HepG2 (cell line): ENCODE data around the gene LRRC45. TPM values are rescaled to one million over a fixed set of nuclear protein-coding genes. Genes with fewer than 3 reads are reported as not detected.

Experiments used
- ETV5 ChIP-seq: IDR thresholded peaks from 2 replicates; pipeline ENCODE4 v1.6.1; 2018; ENCODE audit warnings: missing biosample characterization, missing genetic modification reagents, inconsistent platforms, borderline replicate concordance
- MZF1 ChIP-seq: sonication (generic); formaldehyde crosslinking; IDR thresholded peaks from 2 replicates; pipeline ENCODE4 v1.8.1; 2023; ENCODE audit warnings: mild to moderate bottlenecking, missing genetic modification reagents, borderline replicate concordance
- ZNF24 ChIP-seq: fragments of 450-650 bp; IDR thresholded peaks from 2 replicates; pipeline ENCODE4 v1.6.1; 2017; ENCODE audit warnings: antibody characterized with exemption, mild to moderate bottlenecking
- polyA plus RNA-seq, 8 experiments: library from polyadenylated mRNA; depleted of rRNA in 3 of 8; stranded (reverse) in 7 of 8; unstranded in 1 of 8; fragments of >200 nt; fragmentation: Illumina TruSeq in 4 of 8; extraction: Trizol in 4 of 8; gene quantifications; 2 replicates each; pipeline versions ENCODE4 v1.2.1 to v1.2.3, GENCODE V29; 2011 to 2016; ENCODE audit warnings: low read depth in 4 of 8, missing spikeins in 1 of 8, mixed read lengths in 1 of 8; ENCODE audit not compliant: insufficient read depth in 1 of 8
- total RNA-seq, 5 experiments: library from RNA; depleted of rRNA; stranded (reverse); fragments of >200 nt; fragmentation: Illumina TruSeq; extraction: Trizol; gene quantifications; 2 replicates each; pipeline ENCODE4 v1.2.3, GENCODE V29; 2016; ENCODE audit warnings: low read depth in 1 of 5
- TF ChIP-seq, protein P1 (sequence below): sonication (generic); formaldehyde crosslinking; IDR thresholded peaks from 2 replicates; pipeline ENCODE4 v1.5.0; 2020; ENCODE audit warnings: mild to moderate bottlenecking, missing genetic modification reagents, moderate library complexity
- TF ChIP-seq, protein P2 (sequence below): sonication (generic); formaldehyde crosslinking; IDR thresholded peaks from 2 replicates; pipeline ENCODE4 v1.4.0; 2020; ENCODE audit warnings: missing genetic modification reagents
- TF ChIP-seq, protein P3 (sequence below): sonication (generic); formaldehyde crosslinking; IDR thresholded peaks from 2 replicates; pipeline ENCODE4 v1.4.0; 2020; ENCODE audit warnings: mild to moderate bottlenecking, missing genetic modification reagents
- TF ChIP-seq, protein P4 (sequence below): sonication (generic); formaldehyde crosslinking; conservative IDR thresholded peaks from 2 replicates; pipeline ENCODE4 v1.4.0; 2020; ENCODE audit warnings: missing genetic modification reagents

The LRRC45 gene
- total and polyA plus RNA-seq, 2 of the 13 experiments (the other 11 are each of a cell fraction or from before 2014, with no cell fraction given), result 11.6 to 48.1 TPM

DNA sequence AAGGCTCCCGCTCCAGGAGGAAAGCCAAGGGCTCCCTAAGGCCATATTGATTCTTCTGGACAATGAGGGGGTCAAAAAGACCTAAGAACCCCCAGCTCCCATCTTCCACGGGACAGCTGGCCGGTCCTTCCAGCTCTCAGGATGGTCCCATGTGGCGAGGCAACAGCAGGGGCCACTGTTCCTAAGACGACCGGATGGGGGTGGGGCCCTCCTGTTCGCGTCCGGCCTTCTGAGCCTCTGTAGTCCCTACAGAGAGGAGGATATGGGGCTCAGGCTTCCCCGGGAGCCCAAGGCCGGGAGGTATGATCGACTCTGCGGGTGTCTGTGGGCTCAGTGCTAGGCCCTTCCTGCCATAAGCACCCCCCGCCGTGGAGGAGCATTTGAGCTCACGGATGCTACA is 20.4 kb downstream of the LRRC45 start (continued):
- TF ChIP-seq, protein P1, sequence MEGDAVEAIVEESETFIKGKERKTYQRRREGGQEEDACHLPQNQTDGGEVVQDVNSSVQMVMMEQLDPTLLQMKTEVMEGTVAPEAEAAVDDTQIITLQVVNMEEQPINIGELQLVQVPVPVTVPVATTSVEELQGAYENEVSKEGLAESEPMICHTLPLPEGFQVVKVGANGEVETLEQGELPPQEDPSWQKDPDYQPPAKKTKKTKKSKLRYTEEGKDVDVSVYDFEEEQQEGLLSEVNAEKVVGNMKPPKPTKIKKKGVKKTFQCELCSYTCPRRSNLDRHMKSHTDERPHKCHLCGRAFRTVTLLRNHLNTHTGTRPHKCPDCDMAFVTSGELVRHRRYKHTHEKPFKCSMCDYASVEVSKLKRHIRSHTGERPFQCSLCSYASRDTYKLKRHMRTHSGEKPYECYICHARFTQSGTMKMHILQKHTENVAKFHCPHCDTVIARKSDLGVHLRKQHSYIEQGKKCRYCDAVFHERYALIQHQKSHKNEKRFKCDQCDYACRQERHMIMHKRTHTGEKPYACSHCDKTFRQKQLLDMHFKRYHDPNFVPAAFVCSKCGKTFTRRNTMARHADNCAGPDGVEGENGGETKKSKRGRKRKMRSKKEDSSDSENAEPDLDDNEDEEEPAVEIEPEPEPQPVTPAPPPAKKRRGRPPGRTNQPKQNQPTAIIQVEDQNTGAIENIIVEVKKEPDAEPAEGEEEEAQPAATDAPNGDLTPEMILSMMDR (CRISPR knock-in tag), result 0 out of 2 replicates have a peak, but pooled peaks have one; percentile 9
- TF ChIP-seq ETV5 (CRISPR knock-in tag) (peak; percentile 25; the same call in 1 of the 2 replicates), MZF1 (CRISPR knock-in tag) (no peak), ZNF24 (no peak)
- TF ChIP-seq, protein P2, sequence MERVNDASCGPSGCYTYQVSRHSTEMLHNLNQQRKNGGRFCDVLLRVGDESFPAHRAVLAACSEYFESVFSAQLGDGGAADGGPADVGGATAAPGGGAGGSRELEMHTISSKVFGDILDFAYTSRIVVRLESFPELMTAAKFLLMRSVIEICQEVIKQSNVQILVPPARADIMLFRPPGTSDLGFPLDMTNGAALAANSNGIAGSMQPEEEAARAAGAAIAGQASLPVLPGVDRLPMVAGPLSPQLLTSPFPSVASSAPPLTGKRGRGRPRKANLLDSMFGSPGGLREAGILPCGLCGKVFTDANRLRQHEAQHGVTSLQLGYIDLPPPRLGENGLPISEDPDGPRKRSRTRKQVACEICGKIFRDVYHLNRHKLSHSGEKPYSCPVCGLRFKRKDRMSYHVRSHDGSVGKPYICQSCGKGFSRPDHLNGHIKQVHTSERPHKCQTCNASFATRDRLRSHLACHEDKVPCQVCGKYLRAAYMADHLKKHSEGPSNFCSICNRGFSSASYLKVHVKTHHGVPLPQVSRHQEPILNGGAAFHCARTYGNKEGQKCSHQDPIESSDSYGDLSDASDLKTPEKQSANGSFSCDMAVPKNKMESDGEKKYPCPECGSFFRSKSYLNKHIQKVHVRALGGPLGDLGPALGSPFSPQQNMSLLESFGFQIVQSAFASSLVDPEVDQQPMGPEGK (CRISPR knock-in tag), result no peak
- TF ChIP-seq, protein P3, sequence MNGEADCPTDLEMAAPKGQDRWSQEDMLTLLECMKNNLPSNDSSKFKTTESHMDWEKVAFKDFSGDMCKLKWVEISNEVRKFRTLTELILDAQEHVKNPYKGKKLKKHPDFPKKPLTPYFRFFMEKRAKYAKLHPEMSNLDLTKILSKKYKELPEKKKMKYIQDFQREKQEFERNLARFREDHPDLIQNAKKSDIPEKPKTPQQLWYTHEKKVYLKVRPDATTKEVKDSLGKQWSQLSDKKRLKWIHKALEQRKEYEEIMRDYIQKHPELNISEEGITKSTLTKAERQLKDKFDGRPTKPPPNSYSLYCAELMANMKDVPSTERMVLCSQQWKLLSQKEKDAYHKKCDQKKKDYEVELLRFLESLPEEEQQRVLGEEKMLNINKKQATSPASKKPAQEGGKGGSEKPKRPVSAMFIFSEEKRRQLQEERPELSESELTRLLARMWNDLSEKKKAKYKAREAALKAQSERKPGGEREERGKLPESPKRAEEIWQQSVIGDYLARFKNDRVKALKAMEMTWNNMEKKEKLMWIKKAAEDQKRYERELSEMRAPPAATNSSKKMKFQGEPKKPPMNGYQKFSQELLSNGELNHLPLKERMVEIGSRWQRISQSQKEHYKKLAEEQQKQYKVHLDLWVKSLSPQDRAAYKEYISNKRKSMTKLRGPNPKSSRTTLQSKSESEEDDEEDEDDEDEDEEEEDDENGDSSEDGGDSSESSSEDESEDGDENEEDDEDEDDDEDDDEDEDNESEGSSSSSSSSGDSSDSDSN, result no peak
- TF ChIP-seq, protein P4, sequence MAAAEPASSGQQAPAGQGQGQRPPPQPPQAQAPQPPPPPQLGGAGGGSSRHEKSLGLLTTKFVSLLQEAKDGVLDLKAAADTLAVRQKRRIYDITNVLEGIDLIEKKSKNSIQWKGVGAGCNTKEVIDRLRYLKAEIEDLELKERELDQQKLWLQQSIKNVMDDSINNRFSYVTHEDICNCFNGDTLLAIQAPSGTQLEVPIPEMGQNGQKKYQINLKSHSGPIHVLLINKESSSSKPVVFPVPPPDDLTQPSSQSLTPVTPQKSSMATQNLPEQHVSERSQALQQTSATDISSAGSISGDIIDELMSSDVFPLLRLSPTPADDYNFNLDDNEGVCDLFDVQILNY (CRISPR knock-in tag), result no peak
- TF ChIP-seq, all 625 proteins: peak for 6
